Small intestine (tissue), 7 donors: ENCODE measurements around the gene PIP5K1B. TPM values are rescaled to one million over a fixed set of nuclear protein-coding genes. Genes with fewer than 3 reads are reported as not detected.

Experiments
- DNase-seq, 2 donors: peaks; one replicate each; pipeline versions ENCODE4 v3.0.0 to v3.0.0-alpha.2; 2013
- FAIRE-seq: peaks from 2 replicates; lab custom pipeline; 2012; peaks lifted over from hg19 to GRCh38; lab: Jason Lieb, UNC
- H3K27ac ChIP-seq, 3 donors: one replicate each; pipeline ENCODE4 v1.5.1; 2013; ENCODE audit warnings: low read length in 2 of 3, mild to moderate bottlenecking in 2 of 3, control low read depth in 1 of 3, inconsistent platforms in 1 of 3, low read depth in 1 of 3, moderate library complexity in 1 of 3
- H3K27me3 ChIP-seq, 3 donors: one replicate each; pipeline ENCODE4 v1.6.1; 2013; ENCODE audit warnings: low read length in 3 of 3, inconsistent platforms in 1 of 3; ENCODE audit not compliant: control insufficient read depth in 3 of 3, insufficient read depth in 3 of 3
- H3K36me3 ChIP-seq, 3 donors: one replicate each; pipeline ENCODE4 v1.6.1; 2013; ENCODE audit warnings: low read length in 3 of 3, inconsistent platforms in 1 of 3, low read depth in 1 of 3, mild to moderate bottlenecking in 1 of 3, moderate library complexity in 1 of 3; ENCODE audit not compliant: control insufficient read depth in 3 of 3, insufficient read depth in 2 of 3
- H3K4me1 ChIP-seq, 3 donors: one replicate each; pipeline ENCODE4 v1.6.1; 2013; ENCODE audit warnings: low read length in 2 of 3, inconsistent platforms in 1 of 3, low read depth in 1 of 3, mild to moderate bottlenecking in 1 of 3, moderate library complexity in 1 of 3; ENCODE audit not compliant: control insufficient read depth in 3 of 3, insufficient read depth in 2 of 3
- H3K4me3 ChIP-seq, 3 donors: one replicate each; pipeline ENCODE4 v1.5.1; 2013; ENCODE audit warnings: low read length in 3 of 3, control low read depth in 1 of 3, inconsistent platforms in 1 of 3, low read depth in 1 of 3, mild to moderate bottlenecking in 1 of 3, moderate library complexity in 1 of 3
- H3K9me3 ChIP-seq, 2 donors: one replicate each; pipeline ENCODE4 v1.6.1; 2013; ENCODE audit warnings: low read depth in 1 of 2, low read length in 1 of 2; ENCODE audit not compliant: control insufficient read depth in 2 of 2, insufficient read depth in 1 of 2
- WGBS, 3 donors: extraction: QIAGEN DNeasy Blood & Tissue Kit; methylation state at CpG; one replicate each; pipeline ENCODE4 v1.1.7; 2013; 5-methylcytosine and 5-hydroxymethylcytosine counted together
- polyA plus RNA-seq, 4 donors: library from polyadenylated mRNA; stranded (reverse) in 3 of 4; unstranded in 1 of 4; fragments of 200-250 nt in 3 of 4; fragments of 120-200 nt in 1 of 4; gene quantifications; one replicate each; pipeline versions ENCODE4 v1.2.1 to v1.2.3, GENCODE V29; 2013
- donor health status: healthy with polysubstance abuse.
- donor health status: control.
- donor health status: control.
- donor health status: Bipolar disorder and iron deficiency.
- donor health status: healthy.

PIP5K1B gene
- polyA plus RNA-seq, 4 donors, result 28.8 to 58.0 (median 49.7) TPM

DNA sequence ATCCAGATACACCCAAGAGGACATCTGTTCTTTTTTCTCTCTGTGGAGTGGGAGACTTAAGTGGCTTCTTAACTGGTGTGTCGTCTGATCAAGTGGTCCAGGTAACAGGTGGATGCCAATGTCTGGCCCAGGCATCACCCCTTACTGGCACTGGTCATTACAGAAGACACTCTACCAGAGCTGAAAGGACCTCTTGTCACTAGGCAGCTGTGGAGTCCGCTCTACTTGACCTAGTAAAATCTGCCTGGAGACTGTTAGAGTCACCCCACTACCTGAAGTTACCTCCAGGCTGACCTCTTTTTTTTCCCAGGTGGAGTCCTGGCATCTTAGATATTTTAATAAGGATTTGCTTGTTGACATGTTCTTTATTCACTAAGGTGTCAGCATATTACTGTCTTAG is 353.1 kb downstream of the PIP5K1B start:
- no peak for FAIRE-seq
- Histone ChIP-seq H3K27me3 (no peaks in the 10 kb centered on the region), H3K27ac (no peak overlapping the region), H3K4me1 (no peaks in the 10 kb centered on the region), H3K9me3 (no peaks in the 10 kb centered on the region), H3K36me3 (peaks cover 0 to 15% (median 0%) of the 10 kb centered on the region in 3 donors), H3K4me3 (no peak overlapping the region)
- DNase-seq, result no peak
- 87 to 97% (median 95%) methylated on average over 2 of the region's 2 CpGs for WGBS, 3 donors

Other genes with a start within 250 kb of the PIP5K1B start
- gene TMEM252, start 164.4 kb upstream of the PIP5K1B start, polyA plus RNA-seq, result 10 to 100 TPM in 1 of 4 donors, under 1 TPM in 2, not detected in 1; 0.10 to 19.4 (median 0.89) TPM